ENCODE results near the gene FAM114A1.

FAM114A1 gene

DNA sequence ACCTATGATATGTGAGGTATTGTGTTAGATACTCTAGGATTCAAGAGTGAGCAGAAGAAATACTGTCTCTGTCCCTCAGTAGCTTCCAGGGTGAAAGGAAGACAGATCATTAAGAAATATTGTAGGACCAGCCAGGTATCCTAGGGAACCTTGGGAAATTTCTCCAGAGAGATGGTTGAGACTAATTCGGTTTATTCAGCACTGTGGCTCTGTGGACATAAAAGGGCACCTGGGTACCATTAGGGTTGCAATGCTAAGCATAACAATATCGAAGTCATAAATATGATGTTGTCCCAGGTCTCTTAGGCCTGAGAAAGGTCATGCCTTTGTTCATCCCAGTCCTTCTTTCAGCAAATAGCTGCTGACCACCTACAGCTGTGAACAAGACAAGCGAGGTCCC, 61.0 kb downstream of the FAM114A1 start:
- TF ChIP-seq, protein P1, sequence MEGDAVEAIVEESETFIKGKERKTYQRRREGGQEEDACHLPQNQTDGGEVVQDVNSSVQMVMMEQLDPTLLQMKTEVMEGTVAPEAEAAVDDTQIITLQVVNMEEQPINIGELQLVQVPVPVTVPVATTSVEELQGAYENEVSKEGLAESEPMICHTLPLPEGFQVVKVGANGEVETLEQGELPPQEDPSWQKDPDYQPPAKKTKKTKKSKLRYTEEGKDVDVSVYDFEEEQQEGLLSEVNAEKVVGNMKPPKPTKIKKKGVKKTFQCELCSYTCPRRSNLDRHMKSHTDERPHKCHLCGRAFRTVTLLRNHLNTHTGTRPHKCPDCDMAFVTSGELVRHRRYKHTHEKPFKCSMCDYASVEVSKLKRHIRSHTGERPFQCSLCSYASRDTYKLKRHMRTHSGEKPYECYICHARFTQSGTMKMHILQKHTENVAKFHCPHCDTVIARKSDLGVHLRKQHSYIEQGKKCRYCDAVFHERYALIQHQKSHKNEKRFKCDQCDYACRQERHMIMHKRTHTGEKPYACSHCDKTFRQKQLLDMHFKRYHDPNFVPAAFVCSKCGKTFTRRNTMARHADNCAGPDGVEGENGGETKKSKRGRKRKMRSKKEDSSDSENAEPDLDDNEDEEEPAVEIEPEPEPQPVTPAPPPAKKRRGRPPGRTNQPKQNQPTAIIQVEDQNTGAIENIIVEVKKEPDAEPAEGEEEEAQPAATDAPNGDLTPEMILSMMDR (IDR thresholded peaks at IDR 0.05; ENCODE audit: borderline replicate concordance, insufficient read depth, low read depth, low read length) = no peak
- no peak overlapping the region for H3K4me3 ChIP-seq (ENCODE audit: low read depth, low read length)

GRCh38 chr4:38928974-38929373, 61.4 kb downstream of the FAM114A1 start:
- no peak overlapping the region for H3K4me3 ChIP-seq (ENCODE audit: low read depth, low read length)
- TF ChIP-seq, protein P1 (IDR thresholded peaks at IDR 0.05; ENCODE audit: borderline replicate concordance, insufficient read depth, low read depth, low read length) = no peak

DNA sequence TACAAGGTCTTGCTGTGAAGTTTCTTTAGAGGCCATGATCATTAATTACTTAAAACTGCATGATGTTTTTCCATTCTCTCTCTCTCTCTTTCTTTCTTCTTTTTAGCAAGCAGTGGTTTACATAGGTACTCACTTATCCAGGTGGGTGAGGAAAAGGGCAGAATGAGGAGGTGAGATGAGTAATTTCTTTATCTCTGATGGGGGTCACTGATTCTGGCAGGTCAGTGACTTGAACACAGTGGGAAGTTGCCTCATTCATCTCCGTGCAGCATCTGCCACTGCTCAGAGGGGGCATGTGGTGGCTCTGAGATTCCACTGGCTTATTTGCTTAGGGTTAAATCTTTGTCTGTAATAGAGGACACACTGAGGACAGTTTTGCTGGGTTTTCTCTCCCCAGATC, 62.6 kb downstream of the FAM114A1 start:
- TF ChIP-seq, protein P1 (IDR thresholded peaks at IDR 0.05; ENCODE audit: borderline replicate concordance, insufficient read depth, low read depth, low read length) = no peak
- H3K4me3 ChIP-seq (ENCODE audit: low read depth, low read length) = no peak overlapping the region

DNA sequence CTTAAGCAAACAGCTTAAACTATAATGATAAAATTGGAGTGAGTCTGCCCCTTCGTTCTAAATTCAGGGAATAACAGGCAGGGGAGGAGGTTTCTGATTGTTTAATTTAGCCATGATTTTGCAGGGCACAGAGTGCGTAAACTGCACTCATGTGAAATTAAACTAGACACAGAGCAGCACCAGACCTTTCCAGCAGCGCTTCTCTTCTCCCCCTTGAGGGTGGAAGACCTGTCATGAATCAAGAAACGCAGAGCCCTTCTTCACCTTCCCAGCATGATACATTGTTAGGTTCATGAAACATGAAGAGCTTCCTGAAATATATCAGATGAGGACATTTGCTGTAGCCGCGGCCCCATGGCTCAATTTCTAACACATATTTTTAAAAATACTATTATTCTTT, 63.1 kb downstream of the FAM114A1 start:
- TF ChIP-seq, protein P1 (IDR thresholded peaks at IDR 0.05; ENCODE audit: borderline replicate concordance, insufficient read depth, low read depth, low read length) = no peak
- no peak overlapping the region for H3K4me3 ChIP-seq (ENCODE audit: low read depth, low read length)

GRCh38 chr4:38931125-38931524, 63.5 kb downstream of the FAM114A1 start:
- TF ChIP-seq, protein P1 (IDR thresholded peaks at IDR 0.05; ENCODE audit: borderline replicate concordance, insufficient read depth, low read depth, low read length) = no peak
- no peak overlapping the region for H3K4me3 ChIP-seq (ENCODE audit: low read depth, low read length)

DNA sequence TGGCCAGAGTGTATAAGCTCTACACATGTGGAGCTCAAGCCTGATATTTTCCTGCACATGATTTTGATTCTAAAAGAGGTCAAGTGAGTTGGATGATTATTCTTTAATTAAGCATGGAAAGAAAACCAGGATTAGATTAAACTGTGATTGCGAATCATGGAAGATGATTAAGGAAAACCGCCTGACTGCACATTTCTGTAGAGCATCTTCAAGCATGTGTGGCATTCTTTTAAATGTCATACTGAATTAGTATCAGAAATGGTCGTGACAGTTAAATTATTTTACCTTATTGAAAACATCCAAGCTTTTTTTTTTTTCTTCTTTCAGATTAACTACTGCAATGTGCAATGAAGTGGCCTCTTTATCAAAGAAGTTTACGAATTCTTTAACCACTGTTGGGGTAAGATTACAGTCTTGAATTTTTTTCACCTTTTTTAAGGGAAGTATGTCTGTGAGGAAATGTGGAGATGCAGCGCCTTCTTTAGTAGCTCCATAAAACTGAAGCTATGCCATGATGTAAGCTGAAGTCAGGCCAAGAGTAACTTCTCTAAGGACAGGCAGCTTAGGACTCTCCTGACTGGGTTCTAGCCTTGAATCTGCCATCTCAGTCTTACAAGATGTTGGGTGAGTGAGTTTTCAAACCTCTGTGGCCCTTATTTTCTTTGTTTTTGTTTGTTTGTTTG, 67.9 kb downstream of the FAM114A1 start:
- TF ChIP-seq, protein P1 (IDR thresholded peaks at IDR 0.05; ENCODE audit: borderline replicate concordance, insufficient read depth, low read depth, low read length) = no peak

GRCh38 chr4:38939165-38939564, 71.6 kb downstream of the FAM114A1 start:
- H3K4me3 ChIP-seq (ENCODE audit: low read depth, low read length) = no peak overlapping the region
- TF ChIP-seq, protein P1 (IDR thresholded peaks at IDR 0.05; ENCODE audit: borderline replicate concordance, insufficient read depth, low read depth, low read length) = no peak

More for the DNA sequence above, 67.9 kb downstream of the FAM114A1 start:
- no peak overlapping the region for H3K4me3 ChIP-seq (ENCODE audit: low read depth, low read length)
